Right cardiac atrium (tissue), 5 donors: Measurements from ENCODE around the gene NMNAT3. TPM values are rescaled to one million over a fixed set of nuclear protein-coding genes. Genes with fewer than 3 reads are reported as not detected.

ENCODE experiments used
- ATAC-seq, 2 donors: fragments of 200-7000 bp; cut with Tn5 transposase; one replicate each; pipeline versions ENCODE4 v1.8.0 to v1.9.1; 2020; ENCODE audit warnings: moderate library complexity in 2 of 2, mild to moderate bottlenecking in 1 of 2
- DNase-seq, 3 donors: peaks; one replicate each; pipeline ENCODE4 v3.0.0-alpha.2; 2020
- H3K27ac ChIP-seq: one replicate; pipeline ENCODE4 v1.5.1; 2013; ENCODE audit warnings: mild to moderate bottlenecking, low read length, control low read depth, moderate library complexity
- H3K27me3 ChIP-seq: one replicate; pipeline ENCODE4 v1.6.1; 2013; ENCODE audit not compliant: control insufficient read depth, insufficient read depth
- H3K4me1 ChIP-seq: one replicate; pipeline ENCODE4 v1.6.1; 2013; ENCODE audit warnings: low read length; ENCODE audit not compliant: control insufficient read depth, insufficient read depth
- H3K4me3 ChIP-seq: one replicate; pipeline ENCODE4 v1.5.1; 2013; ENCODE audit warnings: low read length, control low read depth
- H3K9me3 ChIP-seq: one replicate; pipeline ENCODE4 v1.6.1; 2013; ENCODE audit warnings: low read length; ENCODE audit not compliant: control insufficient read depth
- WGBS: extraction: QIAGEN DNeasy Blood & Tissue Kit; methylation state at CpG from one replicate; pipeline ENCODE4 v1.1.7; 2013; 5-methylcytosine and 5-hydroxymethylcytosine counted together
- intact Hi-C, 4 donors: fragments of 100-400 bp; cut with DNase I; formaldehyde crosslinking; loops; one replicate each; pipeline versions ENCODE4 v1.11.0 to v1.14.0; 2022 to 2023
- polyA plus RNA-seq: library from polyadenylated mRNA; stranded (reverse); fragments of 200-250 nt; gene quantifications from one replicate; pipeline ENCODE4 v1.2.3, GENCODE V29; 2013
- total RNA-seq, 4 donors: library from RNA; stranded (reverse); fragmentation: NEBNext Ultra II Directional; extraction: Animal tissue kit (Norgen Biotek cat#: 25700); gene quantifications; one replicate each; pipeline ENCODE4 v1.2.1, GENCODE V29; 2021
- donor health status: healthy with polysubstance abuse.
- donor health status: DM: no; HTN: yes; CAD: no.
- donor health status: DM: no; HTN: no; CAD: no.
- donor health status: DM: no; HTN: yes; CAD: no; lungs with severe emphysema.
- donor health status: DM: yes; HTN: yes; CAD: no.

Gene NMNAT3
- total and polyA plus RNA-seq, 5 donors, result 9.6 to 19.2 (median 16.7) TPM

- DNase-seq, result no peak
- 96% methylated on average over 3 of the region's 3 CpGs for WGBS
- no peaks in the 10 kb centered on the region for H3K27me3 ChIP-seq
Observed at GRCh38 chr3:139657434-139657833, 20.3 kb downstream of the NMNAT3 start.

DNA sequence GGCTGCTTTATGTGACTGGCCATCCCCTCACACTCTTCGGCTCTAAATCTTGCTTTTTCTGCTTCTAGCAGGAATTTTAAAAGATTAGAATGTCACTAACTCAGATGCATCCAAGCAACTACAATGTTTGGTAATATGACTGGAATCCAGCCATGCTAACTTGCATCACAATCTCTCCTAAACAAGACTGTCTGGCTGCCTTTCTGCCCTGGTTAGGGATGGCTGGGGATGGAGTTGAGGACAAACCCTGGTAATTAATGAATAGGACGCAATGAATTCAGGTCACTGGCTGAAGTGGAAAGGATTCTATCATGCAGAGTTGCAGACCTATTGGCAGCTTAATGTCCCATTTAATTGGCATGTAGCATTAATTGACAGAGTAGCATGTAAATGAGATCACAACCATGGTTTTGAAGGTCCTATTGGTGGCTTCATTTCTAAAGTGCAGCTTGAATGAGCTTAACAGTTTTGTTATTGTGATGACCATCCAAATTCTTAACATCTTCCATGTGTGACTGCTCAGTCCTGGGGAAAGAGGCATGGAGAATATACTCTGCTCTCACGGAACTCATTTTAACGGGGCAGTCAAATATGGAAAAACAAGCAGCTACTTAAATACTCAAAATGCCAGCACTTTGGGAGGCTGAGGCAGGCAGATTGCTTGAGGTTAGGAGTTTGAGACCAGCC is 21.7 kb downstream of the NMNAT3 start:
- intact Hi-C loops, result no loop called here
- Histone ChIP-seq H3K27ac (no peak overlapping the region), H3K4me3 (no peak overlapping the region), H3K27me3 (no peaks in the 10 kb centered on the region), H3K4me1 (peaks cover 8% of the 10 kb centered on the region), H3K9me3 (no peaks in the 10 kb centered on the region)
- 60% methylated on average over 4 of the region's 4 CpGs for WGBS
- DNase-seq, result peak in 2 of 3 donors; percentile 64 to 67
- ATAC-seq, result peak; percentile 72 to 84

More at GRCh38 chr3:139657434-139657833, 20.3 kb downstream of the NMNAT3 start:
- H3K4me1 ChIP-seq, result peaks cover 6% of the 10 kb centered on the region
- no peak overlapping the region for H3K4me3 ChIP-seq
- H3K27ac ChIP-seq, result no peak overlapping the region
- H3K9me3 ChIP-seq, result no peaks in the 10 kb centered on the region
- no peak for ATAC-seq
- intact Hi-C loops, result no loop called here

DNA sequence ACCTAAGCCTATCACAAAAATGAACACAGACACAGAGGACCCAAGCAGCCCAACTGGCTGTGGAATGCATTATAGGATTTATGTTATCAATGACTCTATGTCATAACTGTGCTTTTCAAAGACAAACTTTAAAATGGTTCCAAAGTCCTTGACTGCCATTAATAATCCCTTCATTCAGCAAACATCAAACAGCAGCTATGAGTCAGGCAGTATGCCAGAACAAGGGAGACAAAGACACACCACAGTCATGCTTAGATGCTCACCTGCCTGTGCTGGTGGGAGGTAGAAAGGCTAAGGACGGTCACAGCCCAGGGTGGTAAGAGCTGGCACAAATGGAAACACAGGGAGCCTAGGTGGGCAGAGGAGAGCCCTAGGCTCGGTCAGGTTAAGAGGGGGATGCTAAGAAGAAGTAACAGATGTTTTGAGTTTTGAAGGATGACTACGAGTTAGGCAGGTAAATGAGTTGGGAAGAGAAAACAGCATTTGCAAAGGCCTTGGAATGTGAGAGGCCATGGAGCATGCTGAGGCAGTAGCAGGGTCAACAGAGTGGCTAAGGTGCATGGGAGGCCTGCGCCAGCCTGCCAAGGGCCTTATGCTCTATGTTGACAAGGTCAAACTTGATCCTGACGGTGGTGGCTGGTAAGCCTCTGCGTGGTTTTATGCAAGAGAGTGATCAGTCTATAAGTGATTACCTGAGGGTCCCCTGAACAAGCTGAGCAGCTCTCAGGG is 23.0 kb downstream of the NMNAT3 start:
- no peaks in the 10 kb centered on the region for H3K27me3 ChIP-seq
- intact Hi-C loops, result no loop called here
- ATAC-seq (no peak), DNase-seq (no peak)
- 91% methylated on average over 6 of the region's 6 CpGs for WGBS
- no peaks in the 10 kb centered on the region for H3K9me3 ChIP-seq
- no peak overlapping the region for H3K4me3 ChIP-seq
- no peak overlapping the region for H3K27ac ChIP-seq
- H3K4me1 ChIP-seq, result peaks cover 8% of the 10 kb centered on the region

GRCh38 chr3:139653582-139653981 is 24.2 kb downstream of the NMNAT3 start:
- peaks cover 8% of the 10 kb centered on the region for H3K4me1 ChIP-seq
- intact Hi-C loops, result no loop called here

DNA sequence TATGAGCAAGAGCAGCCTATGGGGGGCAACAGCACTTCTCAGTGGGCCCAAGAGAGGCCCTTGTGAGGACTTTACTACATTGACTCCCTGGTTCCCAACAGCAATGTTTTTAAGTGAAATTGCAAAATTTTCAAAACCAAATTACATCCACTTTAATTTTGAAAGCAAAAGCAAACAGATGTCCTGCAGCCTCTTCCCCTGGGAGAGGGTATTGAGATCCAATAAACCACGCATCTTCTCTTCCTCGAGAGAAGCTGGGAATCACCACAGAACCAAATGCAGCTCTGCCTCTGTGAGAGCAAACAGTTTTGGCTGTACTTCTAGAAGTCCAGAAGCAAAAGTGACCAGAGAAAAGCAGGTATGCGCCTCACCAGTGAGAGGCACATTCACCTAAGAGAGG is 25.2 kb downstream of the NMNAT3 start:
- WGBS, result 66% methylated on average over 3 of the region's 3 CpGs
- no peaks in the 10 kb centered on the region for H3K27me3 ChIP-seq
- ATAC-seq (no peak), DNase-seq (no peak)
- H3K4me3 ChIP-seq, result no peak overlapping the region
- intact Hi-C loops, result no loop called here
- no peak overlapping the region for H3K27ac ChIP-seq
- H3K4me1 ChIP-seq, result peaks cover 8% of the 10 kb centered on the region
- H3K9me3 ChIP-seq, result no peaks in the 10 kb centered on the region

More at GRCh38 chr3:139653582-139653981, 24.2 kb downstream of the NMNAT3 start:
- peak; percentile 30 to 38 for ATAC-seq
- 67% methylated on average over 9 of the region's 9 CpGs for WGBS
- Histone ChIP-seq H3K27me3 (no peaks in the 10 kb centered on the region), H3K27ac (no peak overlapping the region), H3K9me3 (no peaks in the 10 kb centered on the region), H3K4me3 (no peak overlapping the region)
- no peak for DNase-seq

DNA sequence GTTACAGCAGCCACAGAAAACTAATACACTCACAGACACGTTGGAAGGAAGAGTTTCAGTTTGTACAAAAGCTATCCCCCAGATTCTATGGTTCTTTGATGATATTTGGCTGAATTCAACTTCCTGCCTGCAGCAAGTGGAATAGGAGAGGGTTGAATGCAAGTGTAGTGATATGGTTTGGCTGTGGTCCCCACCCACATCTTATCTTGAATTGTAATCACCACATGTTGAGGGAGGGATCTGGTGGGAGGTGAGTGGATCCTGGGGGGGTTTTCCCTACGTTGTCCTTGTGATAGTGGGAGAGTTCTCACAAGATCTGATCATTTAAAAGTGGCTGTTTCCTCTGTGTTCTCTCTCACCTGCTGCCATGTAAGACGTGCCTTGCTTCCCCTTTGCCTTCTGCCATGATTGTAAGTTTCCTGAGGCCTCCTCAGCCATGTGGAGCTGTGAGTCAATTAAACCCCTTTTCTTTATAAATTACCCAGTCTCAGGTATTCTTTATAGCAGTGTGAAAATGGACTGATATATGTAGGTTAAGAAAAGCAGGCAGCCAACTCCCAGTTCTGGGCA is 29.8 kb downstream of the NMNAT3 start:
- DNase-seq (no peak), ATAC-seq (no peak)
- Histone ChIP-seq H3K4me3 (no peak overlapping the region), H3K27me3 (no peaks in the 10 kb centered on the region), H3K9me3 (no peaks in the 10 kb centered on the region), H3K27ac (no peak overlapping the region), H3K4me1 (peaks cover 2% of the 10 kb centered on the region)
- 55% methylated on average over 3 of the region's 3 CpGs for WGBS
- intact Hi-C loops, result no loop called here

- DNase-seq (no peak), ATAC-seq (no peak)
- 89% methylated on average over 4 of the region's 4 CpGs for WGBS
- Histone ChIP-seq H3K27me3 (no peaks in the 10 kb centered on the region), H3K9me3 (no peaks in the 10 kb centered on the region), H3K4me1 (peaks cover 2% of the 10 kb centered on the region), H3K4me3 (no peak overlapping the region), H3K27ac (no peak overlapping the region)
- intact Hi-C loops, result no loop called here
Observed at GRCh38 chr3:139646512-139646911, 31.3 kb downstream of the NMNAT3 start.

DNA sequence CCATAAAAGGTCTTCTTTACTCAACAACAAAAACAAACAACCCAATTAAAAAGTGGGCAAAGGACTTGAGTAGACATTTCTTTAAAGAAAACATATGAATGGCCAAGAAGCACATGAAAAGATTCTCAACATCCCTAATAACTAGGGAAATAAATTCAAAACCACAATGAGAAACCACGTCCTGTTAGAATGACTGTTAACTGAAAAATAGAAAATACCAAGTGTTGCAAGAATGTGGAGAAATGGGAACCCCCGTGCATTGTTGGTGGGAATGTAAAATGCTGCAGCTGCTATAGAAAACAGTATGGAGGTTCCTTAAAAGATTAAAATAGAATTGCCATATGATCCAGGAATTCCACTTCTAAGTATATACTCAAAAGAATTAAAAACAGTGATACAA is 34.8 kb downstream of the NMNAT3 start:
- Histone ChIP-seq H3K9me3 (no peaks in the 10 kb centered on the region), H3K4me3 (no peak overlapping the region), H3K4me1 (no peaks in the 10 kb centered on the region), H3K27me3 (no peaks in the 10 kb centered on the region), H3K27ac (no peak overlapping the region)
- intact Hi-C loops, result no loop called here
- WGBS, result 77% methylated on average over 2 of the region's 2 CpGs
- no peak for DNase-seq
- ATAC-seq, result no peak

DNA sequence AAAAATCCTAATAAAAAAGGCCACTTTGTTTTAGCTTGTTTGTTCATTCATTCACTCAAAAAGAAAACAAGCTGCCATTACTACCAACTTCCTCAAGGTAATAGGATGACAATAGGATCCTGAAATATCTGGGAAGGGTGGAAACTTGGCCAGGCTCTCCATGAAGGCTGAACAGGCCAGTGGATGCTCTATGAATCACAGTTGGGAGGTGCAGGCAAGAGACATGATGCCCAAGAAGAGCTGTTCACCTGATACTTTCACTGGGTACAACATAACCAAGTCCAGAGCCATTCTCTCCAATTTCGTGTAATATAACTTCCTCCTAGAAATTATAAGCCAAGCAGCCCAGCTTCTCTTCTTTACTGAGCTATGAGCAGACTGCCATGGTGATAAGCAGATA is 37.3 kb downstream of the NMNAT3 start:
- ATAC-seq, result no peak
- DNase-seq, result no peak
- Histone ChIP-seq H3K9me3 (no peaks in the 10 kb centered on the region), H3K27ac (no peak overlapping the region), H3K27me3 (no peaks in the 10 kb centered on the region), H3K4me1 (no peaks in the 10 kb centered on the region), H3K4me3 (no peak overlapping the region)
- intact Hi-C loops, result no loop called here
- 83% methylated on average over 1 of the region's 1 CpG for WGBS

GRCh38 chr3:139639662-139640061 is 38.1 kb downstream of the NMNAT3 start:
- Histone ChIP-seq H3K4me1 (no peaks in the 10 kb centered on the region), H3K9me3 (no peaks in the 10 kb centered on the region), H3K4me3 (no peak overlapping the region), H3K27ac (no peak overlapping the region), H3K27me3 (no peaks in the 10 kb centered on the region)
- ATAC-seq (no peak), DNase-seq (no peak)
- WGBS, result 58% methylated on average over 1 of the region's 1 CpG
- intact Hi-C loops, result no loop called here

- Histone ChIP-seq H3K4me3 (no peak overlapping the region), H3K27me3 (no peaks in the 10 kb centered on the region), H3K9me3 (no peaks in the 10 kb centered on the region), H3K4me1 (no peaks in the 10 kb centered on the region), H3K27ac (no peak overlapping the region)
- ATAC-seq (no peak), DNase-seq (no peak)
- 54% methylated on average over 2 of the region's 2 CpGs for WGBS
- intact Hi-C loops, result no loop called here
Observed at GRCh38 chr3:139638518-139638917, 39.3 kb downstream of the NMNAT3 start.
